K562 (cell line): Measurements from ENCODE around the gene BICDL1. TPM values are rescaled to one million over a fixed set of nuclear protein-coding genes. Genes with fewer than 3 reads are reported as not detected.

ENCODE experiments used
- ATF2 ChIP-seq: sonication (generic); formaldehyde crosslinking; IDR thresholded peaks from 2 replicates; pipeline ENCODE4 v1.8.1; 2022; ENCODE audit warnings: missing genetic modification reagents
- BRD9 ChIP-seq: fragments of 450-650 bp; IDR thresholded peaks from 2 replicates; pipeline ENCODE4 v1.6.1; 2018; ENCODE audit warnings: low read depth; ENCODE audit not compliant: partially characterized antibody
- BRF2 ChIP-seq: IDR thresholded peaks from 3 replicates; pipeline ENCODE4 v1.6.1; 2011; ENCODE audit warnings: borderline replicate concordance, mild to moderate bottlenecking; ENCODE audit not compliant: insufficient read length, insufficient read depth
- CCNT2 ChIP-seq: IDR thresholded peaks from 2 replicates; pipeline ENCODE4 v1.6.1; 2011; ENCODE audit warnings: borderline replicate concordance, low read depth, mild to moderate bottlenecking, moderate library complexity, mixed read lengths, low read length; ENCODE audit not compliant: insufficient read length; ENCODE audit errors: extremely low read depth
- HDAC2 ChIP-seq: fragments of 450-650 bp; IDR thresholded peaks from 2 replicates; pipeline ENCODE4 v1.6.1; 2016; ENCODE audit warnings: mild to moderate bottlenecking
- HNRNPLL ChIP-seq: fragments of 200-400 bp; formaldehyde crosslinking; IDR thresholded peaks from 2 replicates; pipeline ENCODE4 v1.6.1; 2017; ENCODE audit warnings: low read length, low read depth, mild to moderate bottlenecking; ENCODE audit not compliant: poor library complexity, severe bottlenecking
- KDM5B ChIP-seq: fragments of 200-600 bp; sonication (generic); IDR thresholded peaks from 2 replicates; pipeline ENCODE4 v1.6.1; 2012; ENCODE audit warnings: low read depth, mild to moderate bottlenecking, moderate library complexity, low read length, control low read depth, inconsistent platforms; ENCODE audit not compliant: insufficient replicate concordance
- MCM2 ChIP-seq: fragments of 450-650 bp; IDR thresholded peaks from 2 replicates; pipeline ENCODE4 v1.6.1; 2017; ENCODE audit warnings: low read depth, mild to moderate bottlenecking
- NFRKB ChIP-seq: fragments of 450-650 bp; IDR thresholded peaks from 2 replicates; pipeline ENCODE4 v1.6.1; 2016; ENCODE audit warnings: low read depth
- RBM39 ChIP-seq: fragments of 200-400 bp; formaldehyde crosslinking; optimal IDR thresholded peaks from 2 replicates; pipeline ENCODE3; 2018; ENCODE audit warnings: low read depth, low read length
- SP1 ChIP-seq: sonication (generic); formaldehyde crosslinking; IDR thresholded peaks from 2 replicates; pipeline ENCODE4 v1.8.1; 2022; ENCODE audit warnings: mild to moderate bottlenecking, missing genetic modification reagents
- SRSF9 ChIP-seq: fragments of 200-400 bp; formaldehyde crosslinking; IDR thresholded peaks from 2 replicates; pipeline ENCODE4 v1.6.1; 2017; ENCODE audit warnings: low read depth, low read length, borderline replicate concordance
- TRIM25 ChIP-seq: fragments of 450-650 bp; IDR thresholded peaks from 2 replicates; pipeline ENCODE4 v1.7.0; 2016; ENCODE audit warnings: borderline replicate concordance
- ZBTB5 ChIP-seq: fragments of 450-650 bp; IDR thresholded peaks from 2 replicates; pipeline ENCODE4 v1.6.1; 2017; ENCODE audit warnings: antibody characterized with exemption
- ZNF398 ChIP-seq: fragments of 250-450 bp; sonication (Bioruptor Pico); IDR thresholded peaks from 2 replicates; pipeline ENCODE4 v1.8.0; 2021; ENCODE audit warnings: moderate library complexity, mild to moderate bottlenecking, inconsistent platforms
- ZNF445 ChIP-seq: fragments of 250-450 bp; sonication (Bioruptor Pico); IDR thresholded peaks from 2 replicates; pipeline ENCODE4 v1.4.0; 2020; ENCODE audit warnings: low read depth, mild to moderate bottlenecking, moderate library complexity
- ZNF589 ChIP-seq: fragments of 200-800 bp; sonication (Bioruptor generic); IDR thresholded peaks from 2 replicates; pipeline ENCODE4 v1.6.1; 2016; ENCODE audit warnings: low read depth, missing genetic modification characterization, missing compliant biosample characterization
- ZNF644 ChIP-seq: fragments of 200-800 bp; sonication (Bioruptor generic); IDR thresholded peaks from 2 replicates; pipeline ENCODE4 v1.6.1; 2016; ENCODE audit warnings: low read depth, missing genetic modification characterization, missing compliant biosample characterization
- polyA plus RNA-seq, 8 experiments: library from polyadenylated mRNA; depleted of rRNA in 4 of 8; stranded (reverse) in 5 of 8; unstranded in 3 of 8; fragments of >200 nt; fragmentation: Nextera tagmentation in 2 of 8; fragmentation: Illumina TruSeq in 1 of 8; extraction: Ambion mirVana in 2 of 8; extraction: Trizol in 1 of 8; gene quantifications; 2 replicates each; pipeline versions ENCODE4 v1.2.1 to v1.2.3, GENCODE V29; 2011 to 2014; ENCODE audit warnings: inconsistent platforms in 1 of 8, missing spikeins in 1 of 8
- total RNA-seq, 7 experiments: library from RNA; depleted of rRNA in 6 of 7; stranded (reverse); fragments of >200 nt in 6 of 7; fragmentation: Illumina TruSeq in 2 of 7; extraction: Trizol in 2 of 7; gene quantifications; 2 replicates each; pipeline versions ENCODE4 v1.2.1 to v1.2.3, GENCODE V29; 2011 to 2021; ENCODE audit warnings: low replicate concordance in 1 of 7

Gene BICDL1
- total and polyA plus RNA-seq, 9 of the 15 experiments (the other 6 are each of a cell fraction or from before 2014, with no cell fraction given) = 0.06 to 2.0 (median 0.58) TPM

- TF ChIP-seq BRF2 (no peak), BRD9 (no peak), NFRKB (no peak), SRSF9 (no peak), RBM39 (no peak), ZNF644 (tag) (no peak), ZNF445 (CRISPR knock-in tag) (no peak), ZBTB5 (no peak), KDM5B (peak; percentile 41), ATF2 (CRISPR knock-in tag) (no peak), ZNF398 (CRISPR knock-in tag) (no peak), SP1 (CRISPR knock-in tag) (peak; percentile 87), TRIM25 (no peak), HDAC2 (peak; percentile 97), HNRNPLL (peak; percentile 97), MCM2 (no peak), CCNT2 (peak; percentile 64), ZNF589 (CRISPR knock-in tag) (no peak)
Observed at GRCh38 chr12:120086801-120087621, 98.0 kb downstream of the BICDL1 start (continued).
